Measurements from ENCODE around the gene OSBPL8. TPM values are rescaled to one million over a fixed set of nuclear protein-coding genes. Genes with fewer than 3 reads are reported as not detected.

Gene OSBPL8
- total and polyA plus RNA-seq, 9 of the 15 experiments (the other 6 are each of a cell fraction or from before 2014, with no cell fraction given), result 17.4 to 82.7 (median 42.8) TPM

- Histone ChIP-seq H3K4me2 (ENCODE audit: insufficient read depth, low read length) (no peak overlapping the region), H3K9me1 (ENCODE audit: control insufficient read depth, insufficient read depth, low read length) (no peaks in the 10 kb centered on the region), H3K36me3 (ENCODE audit: control insufficient read depth, insufficient read depth, low read length) (peaks cover 4% of the 10 kb centered on the region; the same call in 1 of the 3 replicates), H3K27ac (ENCODE audit: extremely low read depth, low read depth, low read length) (no peak overlapping the region), H4K20me1 (replicated peaks; ENCODE audit: control insufficient read depth, insufficient read depth, low read length) (peaks cover 3% of the 10 kb centered on the region), H2AFZ (ENCODE audit: low read depth, low read length) (no peak overlapping the region), H3K27me3 (ENCODE audit: control insufficient read depth in 2 of 2, insufficient read depth in 2 of 2, low read length in 2 of 2) (no peaks in the 10 kb centered on the region), H3K9ac (ENCODE audit: insufficient read depth in 1 of 2, low read depth in 2 of 2, low read length in 2 of 2) (no peak overlapping the region), H3K4me3 (no peak overlapping the region), H3K79me2 (ENCODE audit: control insufficient read depth, insufficient read depth, low read length) (peaks cover 15% of the 10 kb centered on the region; the same call in 2 of the 3 replicates), H3K4me1 (replicated peaks in 1 of 2; ENCODE audit: control insufficient read depth in 2 of 2, insufficient read depth in 2 of 2, low read length in 2 of 2) (no peaks in the 10 kb centered on the region; a peak in 1 of 5 replicates), H3K9me3 (replicated peaks; ENCODE audit: control insufficient read depth, insufficient read depth, low read depth, low read length) (no peaks in the 10 kb centered on the region)
- FAIRE-seq (no peak), DNase-seq (ENCODE audit: extremely low read depth in 1 of 4, low spot score in 3 of 4) (no peak), ATAC-seq (no peak)
- ChIA-PET CTCF (ENCODE audit: low intra/inter-chr PET ratio) (no interaction called here), POLR2A (interaction anchor here (0.6 to 1.5 kb wide), 2 partner anchors 33 to 288 kb away, joined by 3 to 4 read pairs; no protein-coding TSS in a partner anchor)
- intact Hi-C loops (cut with micrococcal nuclease), result no loop called here
- in situ Hi-C loops (cut with MboI), result no loop called here
- WGBS (ENCODE audit: insufficient coverage, low coverage, missing lambda C conversion rate), result 36% methylated on average over 1 of the region's 1 CpG
- no TSS peak for BruUV-seq (replicated peaks)
- TF ChIP-seq SMARCE1 (IDR thresholded peaks at IDR 0.05) (no peak), THRB (CRISPR knock-in tag; conservative IDR thresholded peaks at IDR 0.05) (no peak), TRIM25 (IDR thresholded peaks at IDR 0.05; ENCODE audit: borderline replicate concordance) (no peak), ZNF696 (CRISPR knock-in tag; conservative IDR thresholded peaks at IDR 0.05) (no peak), ZBTB33 (CRISPR knock-in tag; IDR thresholded peaks at IDR 0.05) (no peak), FOXK1 (CRISPR knock-in tag; IDR thresholded peaks at IDR 0.05; ENCODE audit: borderline replicate concordance) (no peak), CXXC5 (CRISPR knock-in tag; IDR thresholded peaks at IDR 0.05) (no peak)
Observed at GRCh38 chr12:76444408-76444984, 115.1 kb downstream of the OSBPL8 start.
